Fibroblast of villous mesenchyme (primary cell): ENCODE data around the gene MEOX2. TPM values are rescaled to one million over a fixed set of nuclear protein-coding genes. Genes with fewer than 3 reads are reported as not detected.

Experiments
- DNase-seq: peaks from one replicate; pipeline ENCODE4 v3.0.0-alpha.2; 2010; ENCODE audit warnings: low read depth
- H3K4me3 ChIP-seq: 2 replicates; pipeline ENCODE4 v1.5.1; 2011; ENCODE audit warnings: low read depth, mild to moderate bottlenecking, low read length
- CTCF ChIP-seq: IDR thresholded peaks from 2 replicates; pipeline ENCODE4 v1.5.1; 2012; ENCODE audit warnings: low read depth, mild to moderate bottlenecking, low read length; ENCODE audit not compliant: insufficient read depth
- total RNA-seq: library from RNA; depleted of rRNA; stranded (reverse); fragments of >200 nt; gene quantifications from 2 replicates; pipeline ENCODE4 v1.2.3, GENCODE V29; 2012

The MEOX2 gene
- total RNA-seq, 1 donor: not detected

GRCh38 chr7:15682111-15682510, 4.4 kb downstream of the MEOX2 start:
- DNase-seq: no peak
- no peak for TF ChIP-seq CTCF
- no peak overlapping the region for H3K4me3 ChIP-seq

DNA sequence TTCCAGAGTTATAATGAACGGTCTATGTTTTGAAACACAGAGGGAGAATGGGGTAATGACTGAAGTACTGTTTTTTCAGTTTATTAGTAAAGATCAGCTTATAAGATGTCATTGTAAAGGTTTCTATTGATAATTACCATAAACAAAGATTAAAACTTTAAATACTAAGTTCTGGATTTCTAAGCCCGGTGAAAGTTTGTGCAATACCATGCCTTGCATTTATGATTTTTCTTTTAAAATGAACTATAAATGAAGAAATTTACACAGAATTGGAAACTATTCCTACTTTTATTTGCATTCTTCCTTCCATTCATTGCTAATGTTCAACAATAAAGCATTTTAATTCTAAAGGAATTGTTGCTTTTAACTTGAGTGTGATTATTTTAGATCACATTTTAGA, 4.9 kb downstream of the MEOX2 start:
- H3K4me3 ChIP-seq: no peak overlapping the region
- TF ChIP-seq CTCF: no peak
- no peak for DNase-seq

GRCh38 chr7:15681186-15681585, 5.3 kb downstream of the MEOX2 start:
- no peak for TF ChIP-seq CTCF
- H3K4me3 ChIP-seq: no peak overlapping the region
- no peak for DNase-seq

DNA sequence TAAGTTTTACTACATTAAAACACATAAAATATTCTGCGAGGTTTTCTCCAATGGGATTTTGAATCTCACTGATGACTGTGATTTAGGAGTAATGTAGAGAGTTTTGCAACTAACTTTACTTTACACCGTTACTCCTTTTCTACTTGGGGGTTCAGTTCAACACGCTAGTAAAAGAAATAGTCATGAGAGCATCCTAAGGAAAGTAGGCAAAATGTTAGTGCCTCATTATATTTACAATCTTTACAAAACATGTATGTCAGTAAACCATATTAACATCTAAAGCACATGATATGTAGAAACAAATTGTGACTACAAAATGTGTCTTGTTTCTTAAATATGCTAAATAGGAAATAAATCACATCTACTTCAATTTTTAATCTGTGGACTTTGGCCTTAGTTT, 6.0 kb downstream of the MEOX2 start:
- no peak for TF ChIP-seq CTCF
- no peak overlapping the region for H3K4me3 ChIP-seq
- no peak for DNase-seq

DNA sequence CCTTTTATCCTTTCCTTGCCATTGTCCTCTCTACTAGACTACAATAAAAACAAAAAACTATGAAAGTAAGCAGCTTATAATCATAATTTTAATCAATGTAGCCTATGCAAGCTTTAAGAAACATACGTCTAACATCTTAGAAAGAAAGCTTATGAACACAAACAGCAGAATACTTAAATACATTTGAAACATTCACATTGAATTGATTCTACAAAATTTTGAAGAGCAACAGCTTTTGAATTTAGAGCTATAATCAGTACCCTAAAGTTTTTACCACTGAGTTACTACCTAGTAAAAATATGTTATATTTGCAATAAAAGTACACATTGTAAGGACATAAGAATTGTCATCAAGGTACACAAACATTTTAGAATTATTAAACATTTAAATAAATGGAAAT, 7.2 kb downstream of the MEOX2 start:
- no peak overlapping the region for H3K4me3 ChIP-seq
- DNase-seq: no peak
- TF ChIP-seq CTCF: no peak

GRCh38 chr7:15678653-15679052, 7.8 kb downstream of the MEOX2 start:
- no peak for TF ChIP-seq CTCF

GRCh38 chr7:15675379-15675778, 11.1 kb downstream of the MEOX2 start:
- no peak for TF ChIP-seq CTCF
- no peak overlapping the region for H3K4me3 ChIP-seq

More at GRCh38 chr7:15678653-15679052, 7.8 kb downstream of the MEOX2 start:
- no peak for DNase-seq
- no peak overlapping the region for H3K4me3 ChIP-seq

More at GRCh38 chr7:15675379-15675778, 11.1 kb downstream of the MEOX2 start:
- no peak for DNase-seq
